Natural killer cell (primary cell): Measurements from ENCODE around the gene AUTS2. TPM values are rescaled to one million over a fixed set of nuclear protein-coding genes. Genes with fewer than 3 reads are reported as not detected.

ENCODE experiments used
- ATAC-seq, 3 donors: fragments of 150-1000 bp in 2 of 3; fragments of 200-7000 bp in 1 of 3; cut with Tn5 transposase; 1 replicate in 1 of 3; 2 replicates in 2 of 3; pipeline ENCODE4 v1.10.0; 2021; ENCODE audit warnings: mild to moderate bottlenecking in 2 of 3, moderate library complexity in 2 of 3
- DNase-seq, 2 donors: peaks; one replicate each; pipeline versions ENCODE4 v3.0.0 to v3.0.0-alpha.2; 2013 to 2021; ENCODE audit warnings: mixed read lengths in 1 of 2
- H3K27ac ChIP-seq: one replicate; pipeline ENCODE4 v1.5.1; 2013; ENCODE audit warnings: mild to moderate bottlenecking, low read length
- H3K27me3 ChIP-seq: one replicate; pipeline ENCODE4 v1.6.1; 2013; ENCODE audit warnings: low read length; ENCODE audit not compliant: control insufficient read depth, insufficient read depth
- H3K36me3 ChIP-seq: one replicate; pipeline ENCODE4 v1.6.1; 2013; ENCODE audit warnings: low read length; ENCODE audit not compliant: control insufficient read depth, insufficient read depth
- H3K4me1 ChIP-seq: one replicate; pipeline ENCODE4 v1.6.1; 2013; ENCODE audit warnings: low read length; ENCODE audit not compliant: control insufficient read depth, insufficient read depth
- H3K4me3 ChIP-seq: one replicate; pipeline ENCODE4 v1.5.1; 2013; ENCODE audit warnings: low read length
- H3K9me3 ChIP-seq: one replicate; pipeline ENCODE4 v1.6.1; 2013; ENCODE audit warnings: low read length; ENCODE audit not compliant: control insufficient read depth, insufficient read depth
- H3K27ac Mint-ChIP-seq, 2 donors: one replicate each; pipeline ENCODE4 v1.8.0; 2022; ENCODE audit warnings: mild to moderate bottlenecking in 2 of 2, mixed read lengths in 2 of 2, moderate library complexity in 1 of 2
- H3K27me3 Mint-ChIP-seq, 2 donors: one replicate each; pipeline ENCODE4 v1.8.0; 2022; ENCODE audit warnings: low read depth in 2 of 2, mixed read lengths in 2 of 2
- H3K36me3 Mint-ChIP-seq: one replicate; pipeline ENCODE4 v1.8.0; 2022; ENCODE audit warnings: mixed read lengths
- H3K4me1 Mint-ChIP-seq, 2 donors: one replicate each; pipeline ENCODE4 v1.8.0; 2022; ENCODE audit warnings: mixed read lengths in 2 of 2
- H3K4me3 Mint-ChIP-seq: one replicate; pipeline ENCODE4 v1.8.0; 2022; ENCODE audit warnings: mild to moderate bottlenecking, moderate library complexity, mixed read lengths
- H3K9me3 Mint-ChIP-seq, 2 donors: one replicate each; pipeline ENCODE4 v1.8.0; 2022; ENCODE audit warnings: mixed read lengths in 2 of 2
- CTCF ChIP-seq: fragments of 200-600 bp; IDR thresholded peaks from one replicate; pipeline ENCODE4 v1.8.0; 2022; ENCODE audit warnings: antibody characterized with exemption
- WGBS: methylation state at CpG from one replicate; pipeline ENCODE4 v1.1.7; 2013; ENCODE audit warnings: missing lambda C conversion rate; ENCODE audit not compliant: insufficient coverage; 5-methylcytosine and 5-hydroxymethylcytosine counted together
- intact Hi-C: fragments of 100-400 bp; cut with micrococcal nuclease; formaldehyde crosslinking; loops from one replicate; pipeline ENCODE4 v1.14.2; 2022
- total RNA-seq, 4 donors: library from RNA; stranded (reverse); fragments of 120-200 nt in 1 of 4; gene quantifications; one replicate each; pipeline versions ENCODE4 v1.2.3 to v1.2.4, GENCODE V29; 2013 to 2022

The AUTS2 gene
- total RNA-seq, 3 donors from 2014 or later (not counting 1 experiment from before 2014, with no cell fraction given), result 147 to 197 (median 155) TPM

GRCh38 chr7:69994218-69994617 lies 395.9 kb downstream of the AUTS2 start:
- no peak overlapping the region for H3K27ac ChIP-seq
- no peaks in the 10 kb centered on the region for H3K36me3 ChIP-seq
- WGBS, result 100% methylated on average over 1 of the region's 1 CpG
- H3K4me3 ChIP-seq, result no peak overlapping the region
- no peaks in the 10 kb centered on the region for H3K27me3 Mint-ChIP-seq
- H3K9me3 ChIP-seq, result no peaks in the 10 kb centered on the region
- no peaks in the 10 kb centered on the region for H3K36me3 Mint-ChIP-seq
- H3K4me3 Mint-ChIP-seq, result no peak overlapping the region
- DNase-seq (no peak), ATAC-seq (no peak)
- no peak for TF ChIP-seq CTCF
- no peaks in the 10 kb centered on the region for H3K9me3 Mint-ChIP-seq
- no peaks in the 10 kb centered on the region for H3K27me3 ChIP-seq
- H3K4me1 ChIP-seq, result peaks cover 4% of the 10 kb centered on the region
- H3K27ac Mint-ChIP-seq, result no peak overlapping the region
- H3K4me1 Mint-ChIP-seq, result peaks cover 12 to 13% of the 10 kb centered on the region in 2 donors
- intact Hi-C loops, result no loop called here

GRCh38 chr7:69994886-69995542 lies 396.7 kb downstream of the AUTS2 start:
- Mint-ChIP-seq H3K27ac (no peak overlapping the region), H3K9me3 (no peaks in the 10 kb centered on the region), H3K4me1 (peaks cover 12 to 13% of the 10 kb centered on the region in 2 donors), H3K36me3 (no peaks in the 10 kb centered on the region), H3K4me3 (no peak overlapping the region), H3K27me3 (no peaks in the 10 kb centered on the region)
- Histone ChIP-seq H3K36me3 (no peaks in the 10 kb centered on the region), H3K27ac (no peak overlapping the region), H3K27me3 (no peaks in the 10 kb centered on the region), H3K9me3 (no peaks in the 10 kb centered on the region), H3K4me3 (no peak overlapping the region), H3K4me1 (peaks cover 4% of the 10 kb centered on the region)
- no peak for DNase-seq
- intact Hi-C loops, result no loop called here
- no peak for ATAC-seq
- TF ChIP-seq CTCF, result no peak
- WGBS, result 89% methylated on average over 5 of the region's 7 CpGs

GRCh38 chr7:69996121-69996520 lies 397.8 kb downstream of the AUTS2 start:
- Mint-ChIP-seq H3K4me3 (no peak overlapping the region), H3K9me3 (no peaks in the 10 kb centered on the region), H3K27me3 (no peaks in the 10 kb centered on the region), H3K36me3 (no peaks in the 10 kb centered on the region), H3K27ac (no peak overlapping the region), H3K4me1 (peaks cover 13 to 16% of the 10 kb centered on the region in 2 donors)
- Histone ChIP-seq H3K27me3 (no peaks in the 10 kb centered on the region), H3K4me1 (peaks cover 4% of the 10 kb centered on the region), H3K9me3 (no peaks in the 10 kb centered on the region), H3K4me3 (no peak overlapping the region), H3K27ac (no peak overlapping the region), H3K36me3 (no peaks in the 10 kb centered on the region)
- TF ChIP-seq CTCF, result no peak
- intact Hi-C loops, result no loop called here
- WGBS, result 84% methylated on average over 2 of the region's 2 CpGs
- ATAC-seq (no peak), DNase-seq (no peak)
